ENCODE measurements around the gene CARD14.

CARD14 gene

GRCh38 chr17:80183581-80184422, 14.0 kb downstream of the CARD14 start:
- DNase-seq (ENCODE audit: low read depth) = no peak
- TF ChIP-seq CTCF (IDR thresholded peaks at IDR 0.05; ENCODE audit: insufficient read depth, low read depth, low read length, missing control alignments) = no peak
- no peak overlapping the region for H3K4me3 ChIP-seq (ENCODE audit: low read length)

- no peak for DNase-seq (ENCODE audit: low read depth)
- no peak overlapping the region for H3K4me3 ChIP-seq (ENCODE audit: low read length)
- no peak for TF ChIP-seq CTCF (IDR thresholded peaks at IDR 0.05; ENCODE audit: insufficient read depth, low read depth, low read length, missing control alignments)
Measured at GRCh38 chr17:80184423-80184714, 14.5 kb downstream of the CARD14 start.

GRCh38 chr17:80185968-80186367, 16.1 kb downstream of the CARD14 start:
- no peak for TF ChIP-seq CTCF (IDR thresholded peaks at IDR 0.05; ENCODE audit: insufficient read depth, low read depth, low read length, missing control alignments)
- DNase-seq (ENCODE audit: low read depth) = no peak
- H3K4me3 ChIP-seq (ENCODE audit: low read length) = no peak overlapping the region

GRCh38 chr17:80187090-80187489, 17.3 kb downstream of the CARD14 start:
- TF ChIP-seq CTCF (IDR thresholded peaks at IDR 0.05; ENCODE audit: insufficient read depth, low read depth, low read length, missing control alignments) = no peak
- no peak overlapping the region for H3K4me3 ChIP-seq (ENCODE audit: low read length)
- DNase-seq (ENCODE audit: low read depth) = peak; percentile 73

GRCh38 chr17:80187515-80187941, 17.7 kb downstream of the CARD14 start:
- TF ChIP-seq CTCF (IDR thresholded peaks at IDR 0.05; ENCODE audit: insufficient read depth, low read depth, low read length, missing control alignments) = no peak
- DNase-seq (ENCODE audit: low read depth) = peak; percentile 42
- no peak overlapping the region for H3K4me3 ChIP-seq (ENCODE audit: low read length)

- H3K4me3 ChIP-seq (ENCODE audit: low read length) = no peak overlapping the region
- no peak for TF ChIP-seq CTCF (IDR thresholded peaks at IDR 0.05; ENCODE audit: insufficient read depth, low read depth, low read length, missing control alignments)
- DNase-seq (ENCODE audit: low read depth) = no peak
Measured at GRCh38 chr17:80189611-80190010, 19.8 kb downstream of the CARD14 start.

- DNase-seq (ENCODE audit: low read depth) = no peak
- TF ChIP-seq CTCF (IDR thresholded peaks at IDR 0.05; ENCODE audit: insufficient read depth, low read depth, low read length, missing control alignments) = no peak
- no peak overlapping the region for H3K4me3 ChIP-seq (ENCODE audit: low read length)
Measured at GRCh38 chr17:80190716-80191115, 20.9 kb downstream of the CARD14 start.
